HG02759 (cell line): ENCODE data around the gene FLACC1.
A peak's percentile ranks its signal among the peaks of the same experiment; 100 is the strongest.

ENCODE experiments used
- ATAC-seq: cut with Tn5 transposase; IDR thresholded peaks from one replicate; pipeline ENCODE4 v1.9.1; 2021; ENCODE audit warnings: mild to moderate bottlenecking, moderate library complexity; ENCODE audit not compliant: unreplicated experiment

The FLACC1 gene

GRCh38 chr2:201279079-201279478 is 78.1 kb downstream of the FLACC1 start:
- no peak for ATAC-seq

GRCh38 chr2:201276511-201276910 is 80.6 kb downstream of the FLACC1 start:
- no peak for ATAC-seq

GRCh38 chr2:201275990-201276389 is 81.2 kb downstream of the FLACC1 start:
- no peak for ATAC-seq

GRCh38 chr2:201275069-201275468 is 82.1 kb downstream of the FLACC1 start:
- no peak for ATAC-seq

GRCh38 chr2:201273330-201273983 is 83.7 kb downstream of the FLACC1 start:
- ATAC-seq, result no peak

- ATAC-seq, result no peak
These were observed 85.2 kb downstream of the FLACC1 start for GRCh38 chr2:201271917-201272316.

- no peak for ATAC-seq
These were observed 86.7 kb downstream of the FLACC1 start for GRCh38 chr2:201270293-201271001.

GRCh38 chr2:201269764-201270163 is 87.4 kb downstream of the FLACC1 start:
- ATAC-seq, result no peak

- no peak for ATAC-seq
These were observed 89.7 kb downstream of the FLACC1 start for GRCh38 chr2:201267278-201268030.

- ATAC-seq, result peak; percentile 40
These were observed 90.5 kb downstream of the FLACC1 start for GRCh38 chr2:201266629-201267028.

GRCh38 chr2:201264472-201265173 is 92.5 kb downstream of the FLACC1 start:
- no peak for ATAC-seq

- ATAC-seq, result no peak
These were observed 93.4 kb downstream of the FLACC1 start for GRCh38 chr2:201263779-201264178.

GRCh38 chr2:201262718-201263117 is 94.4 kb downstream of the FLACC1 start:
- no peak for ATAC-seq

GRCh38 chr2:201261906-201262305 is 95.2 kb downstream of the FLACC1 start:
- no peak for ATAC-seq

GRCh38 chr2:201261471-201261870 is 95.7 kb downstream of the FLACC1 start:
- ATAC-seq, result no peak

- peak; percentile 35 for ATAC-seq
These were observed 96.8 kb downstream of the FLACC1 start, which contains the start of gene CASP8 for GRCh38 chr2:201260302-201260800. Gene CASP8, plus strand, starts transcription at chr2:201260536. Its CDS starts 5,951 bp downstream, at chr2:201266487.

GRCh38 chr2:201258666-201259615 is 98.2 kb downstream of the FLACC1 start:
- ATAC-seq, result peak; percentile 1

- peak; percentile 62 for ATAC-seq
These were observed 99.0 kb downstream of the FLACC1 start for GRCh38 chr2:201257956-201258665.

GRCh38 chr2:201257381-201257955 is 99.7 kb downstream of the FLACC1 start:
- peak; percentile 54 for ATAC-seq
